ENCODE measurements around the gene SULT1C2. TPM values are rescaled to one million over a fixed set of nuclear protein-coding genes. Genes with fewer than 3 reads are reported as not detected.

SULT1C2 gene
- total and polyA plus RNA-seq, 2 of the 8 experiments (the other 6 are each of a cell fraction or from before 2014, with no cell fraction given) = 2.2 to 2.8 TPM

GRCh38 chr2:108354136-108354535 is 65.4 kb downstream of the SULT1C2 start:
- Histone ChIP-seq H3K4me2 (ENCODE audit: insufficient read depth in 1 of 2, low read depth in 2 of 2, low read length in 2 of 2) (no peak overlapping the region), H3K4ac (replicated peaks; ENCODE audit: insufficient read length, low read depth, low read length) (no peak overlapping the region), H3K23ac (ENCODE audit: insufficient read length) (no peak overlapping the region), H2BK12ac (ENCODE audit: low read depth, low read length) (no peak overlapping the region), H3K79me1 (ENCODE audit: low read depth, low read length) (no peaks in the 10 kb centered on the region), H2AK5ac (ENCODE audit: low read depth, low read length) (no peak overlapping the region), H4K5ac (ENCODE audit: insufficient read length, low read depth, low read length) (no peak overlapping the region), H3K4me3 (ENCODE audit: extremely low read depth in 1 of 4, insufficient read depth in 2 of 4, low read depth in 3 of 4, low read length in 4 of 4) (no peak overlapping the region), H2BK120ac (replicated peaks; ENCODE audit: low read depth, low read length) (no peak overlapping the region), H3K36me3 (ENCODE audit: control insufficient read depth in 2 of 4, insufficient read depth in 4 of 4, low read length in 3 of 4) (no peaks in the 10 kb centered on the region), H2BK20ac (ENCODE audit: low read length) (no peak overlapping the region), H4K20me1 (replicated peaks in 1 of 2; ENCODE audit: control insufficient read depth in 1 of 2, insufficient read depth in 2 of 2, low read length in 2 of 2) (no peaks in the 10 kb centered on the region), H3K79me2 (ENCODE audit: control insufficient read depth in 1 of 2, insufficient read depth in 2 of 2, low read length in 2 of 2) (no peaks in the 10 kb centered on the region), H3K27me3 (replicated peaks in 1 of 4; ENCODE audit: control insufficient read depth in 3 of 4, extremely low read depth in 1 of 4, insufficient read depth in 3 of 4, low read length in 3 of 4) (no peaks in the 10 kb centered on the region), H3K9ac (replicated peaks in 1 of 4; ENCODE audit: extremely low read depth in 1 of 4, low read depth in 3 of 4, low read length in 3 of 4) (no peak overlapping the region), H4K91ac (replicated peaks; ENCODE audit: insufficient read length, low read length) (no peak overlapping the region), H3K56ac (replicated peaks; ENCODE audit: insufficient read length, low read depth, low read length) (no peak overlapping the region), H2BK5ac (ENCODE audit: low read depth, low read length) (no peak overlapping the region), H2AFZ (ENCODE audit: low read length) (no peak overlapping the region), H3K9me3 (ENCODE audit: insufficient read depth in 2 of 2, low read depth in 1 of 2, low read length in 1 of 2) (no peaks in the 10 kb centered on the region), H3K18ac (ENCODE audit: extremely low read depth, low read length) (no peak overlapping the region), H3K14ac (ENCODE audit: insufficient read length) (no peak overlapping the region), H3K27ac (ENCODE audit: low read depth, low read length) (no peak overlapping the region), H2BK15ac (ENCODE audit: low read length) (no peak overlapping the region), H3K23me2 (ENCODE audit: low read depth, low read length) (no peaks in the 10 kb centered on the region), H4K8ac (ENCODE audit: extremely low read depth, insufficient read depth, low read length) (no peak overlapping the region), H3K4me1 (replicated peaks in 1 of 4; ENCODE audit: control insufficient read depth in 3 of 4, insufficient read depth in 4 of 4, low read length in 3 of 4) (no peaks in the 10 kb centered on the region)
- ChIA-PET POLR2A (ENCODE audit: partially characterized antibody) (no interaction called here), CTCF (ENCODE audit: partially characterized antibody) (interaction anchor here (0.9 to 1.9 kb wide), 3 partner anchors 8 to 283 kb away, joined by 3 to 5 read pairs (median 4); no protein-coding TSS in a partner anchor)
- TF ChIP-seq GABPA (IDR thresholded peaks at IDR 0.05; ENCODE audit: borderline replicate concordance, insufficient read depth, low read length) (no peak), MAFK (IDR thresholded peaks at IDR 0.05; ENCODE audit: low read depth, low read length) (no peak), NANOG (IDR thresholded peaks at IDR 0.05; ENCODE audit: insufficient read depth, low read depth, low read length, poor library complexity, severe bottlenecking) (no peak), SAP30 (IDR thresholded peaks at IDR 0.05; ENCODE audit: insufficient read depth, insufficient replicate concordance, low read length) (no peak), CREB1 (IDR thresholded peaks at IDR 0.05) (no peak)
- DNase-seq (ENCODE audit: low read depth in 1 of 2, low spot score in 2 of 2) (no peak), FAIRE-seq (no peak)
- 86% methylated on average over 5 of the region's 5 CpGs; no CpG with 5 or more reads in 1 of the 2 experiments for WGBS, 2 experiments (ENCODE audit: extremely low coverage in 1 of 2, insufficient coverage in 1 of 2, insufficient read length in 1 of 2, insufficient replicate concordance in 2 of 2, low coverage in 1 of 2, low lambda C conversion rate in 2 of 2, missing lambda C conversion rate in 1 of 2)

Measured in H1 (cell line).